Sciatic nerve (tissue), 2 donors: Measurements from ENCODE around the gene INPP5K. TPM values are rescaled to one million over a fixed set of nuclear protein-coding genes. Genes with fewer than 3 reads are reported as not detected.
"Not testable (repeated sequence)": the region's sequence is repeated elsewhere in the genome, so short reads cannot be mapped to it uniquely, and the experiment has no call there.

Experiments used
- ATAC-seq: fragments of 200-7000 bp; cut with Tn5 transposase; one replicate; pipeline ENCODE4 v1.9.1; 2020; ENCODE audit warnings: mild to moderate bottlenecking, moderate library complexity
- DNase-seq: peaks from one replicate; pipeline ENCODE4 v3.0.0-alpha.2; 2020; ENCODE audit warnings: low spot score
- intact Hi-C: fragments of 100-400 bp; cut with DNase I; formaldehyde crosslinking; loops from one replicate; pipeline ENCODE4 v1.14.2; 2022
- total RNA-seq: library from RNA; stranded (reverse); fragmentation: NEBNext Ultra II Directional; extraction: Animal tissue kit (Norgen Biotek cat#: 25700); gene quantifications from one replicate; pipeline ENCODE4 v1.2.1, GENCODE V29; 2021
- donor health status: DM: no; HTN: no; CAD: no.
- donor health status: DM: no; HTN: no; CAD: no.

The INPP5K gene
- total RNA-seq, 1 donor from 2014 or later = 46.5 TPM

- intact Hi-C loops = no loop called here
- no peak for ATAC-seq
- DNase-seq = no peak
Measured at GRCh38 chr17:1452836-1453235, 63.6 kb downstream of the INPP5K start.

GRCh38 chr17:1450261-1450660, 66.2 kb downstream of the INPP5K start:
- DNase-seq, ATAC-seq, intact Hi-C loops: not testable (repeated sequence)

GRCh38 chr17:1449412-1449967, 66.9 kb downstream of the INPP5K start:
- DNase-seq = no peak
- intact Hi-C loops = no loop called here
- ATAC-seq = no peak

- DNase-seq (no peak), ATAC-seq (no peak)
- intact Hi-C loops = no loop called here
Measured at GRCh38 chr17:1447052-1447451, 69.4 kb downstream of the INPP5K start.

GRCh38 chr17:1446201-1446600, 70.2 kb downstream of the INPP5K start:
- no peak for ATAC-seq
- DNase-seq = no peak
- intact Hi-C loops = no loop called here

- ATAC-seq, intact Hi-C loops, DNase-seq: not testable (repeated sequence)
Measured at GRCh38 chr17:1445695-1446094, 70.7 kb downstream of the INPP5K start.

Other genes starting within 250 kb of the INPP5K start
- not detected for gene BHLHA9, start 246.2 kb downstream of the INPP5K start, total RNA-seq
- 5.3 TPM for gene TRARG1, start 236.9 kb downstream of the INPP5K start, total RNA-seq
- gene YWHAE, start 116.4 kb downstream of the INPP5K start, total RNA-seq = 473 TPM
- gene CRK, start 60.4 kb downstream of the INPP5K start, total RNA-seq = 59.6 TPM
- gene MYO1C, start 23.9 kb downstream of the INPP5K start, total RNA-seq = 326 TPM
- gene PITPNA, start 46.2 kb upstream of the INPP5K start, total RNA-seq = 83.6 TPM
- 30.8 TPM for gene SLC43A2, start 112.2 kb upstream of the INPP5K start, total RNA-seq
- 25.2 TPM for gene SCARF1, start 129.1 kb upstream of the INPP5K start, total RNA-seq
- 15.4 TPM for gene RILP, start 133.3 kb upstream of the INPP5K start, total RNA-seq
- 285 TPM for gene PRPF8, start 168.3 kb upstream of the INPP5K start, total RNA-seq
- gene TLCD2, start 193.8 kb upstream of the INPP5K start, total RNA-seq = 13.6 TPM
- 26.1 TPM for gene WDR81, start 208.1 kb upstream of the INPP5K start, total RNA-seq
- 3.2 TPM for gene SERPINF2, start 226.3 kb upstream of the INPP5K start, total RNA-seq
- 592 TPM for gene SERPINF1, start 245.4 kb upstream of the INPP5K start, total RNA-seq